IMR-90 (cell line): Measurements from ENCODE around the gene MAPKAP1. TPM values are rescaled to one million over a fixed set of nuclear protein-coding genes. Genes with fewer than 3 reads are reported as not detected.

Source experiments
- ATAC-seq: fragments of 200-7000 bp; cut with Tn5 transposase; 2 replicates; pipeline ENCODE4 v1.9.1; 2020; ENCODE audit warnings: low read depth, mild to moderate bottlenecking, moderate library complexity
- BruUV-seq: library from RNA; stranded (reverse); fragments of 400-500 nt; replicated peaks from 2 replicates; lab custom pipeline; 2021; lab: Mats Ljungman, UMichigan
- CTCF ChIA-PET: fragments of 300-600 bp; formaldehyde crosslinking; extraction: SDS; loops from one replicate; lab custom pipeline; 2021; ENCODE audit warnings: antibody characterized with exemption; lab: Yijun Ruan, JAX
- POLR2A ChIA-PET: fragments of 300-600 bp; sonication (Branson Sonifier 250); formaldehyde crosslinking; loops from one replicate; lab custom pipeline; 2022; ENCODE audit warnings: antibody characterized with exemption; ENCODE audit not compliant: unreplicated experiment; lab: Charles Lee
- DNase-seq: peaks from one replicate; pipeline ENCODE4 v3.0.0; 2013
- H2AFZ ChIP-seq: replicated peaks from 2 replicates; pipeline ENCODE3; 2013; ENCODE audit warnings: low read length, mild to moderate bottlenecking; ENCODE audit not compliant: poor library complexity
- H2AK5ac ChIP-seq: 2 replicates; pipeline ENCODE4 v1.6.1; 2013; ENCODE audit warnings: low read depth, low read length, inconsistent platforms
- H2AK9ac ChIP-seq: replicated peaks from 2 replicates; pipeline ENCODE3; 2013; ENCODE audit warnings: mild to moderate bottlenecking, low read depth, low read length, moderate library complexity; ENCODE audit not compliant: poor library complexity
- H2BK120ac ChIP-seq: 2 replicates; pipeline ENCODE4 v1.6.1; 2013; ENCODE audit warnings: low read depth, low read length, inconsistent platforms
- H2BK15ac ChIP-seq: 3 replicates; pipeline ENCODE4 v1.6.1; 2013; ENCODE audit warnings: low read depth, low read length, inconsistent platforms
- H2BK20ac ChIP-seq: 2 replicates; pipeline ENCODE4 v1.6.1; 2013; ENCODE audit warnings: low read depth, mild to moderate bottlenecking, inconsistent platforms, low read length, moderate library complexity
- H2BK5ac ChIP-seq: 2 replicates; pipeline ENCODE4 v1.6.1; 2013; ENCODE audit warnings: mild to moderate bottlenecking, low read depth, low read length, inconsistent platforms; ENCODE audit not compliant: poor library complexity, severe bottlenecking
- H3K14ac ChIP-seq: replicated peaks from 2 replicates; pipeline ENCODE4 v1.6.1; 2013; ENCODE audit warnings: low read depth, low read length, inconsistent platforms
- H3K18ac ChIP-seq: 2 replicates; pipeline ENCODE4 v1.6.1; 2013; ENCODE audit warnings: low read depth, low read length, control low read depth
- H3K23ac ChIP-seq: 2 replicates; pipeline ENCODE4 v1.6.1; 2013; ENCODE audit warnings: low read depth, low read length, inconsistent platforms
- H3K27ac ChIP-seq: 2 replicates; pipeline ENCODE4 v1.5.1; 2013; ENCODE audit warnings: mild to moderate bottlenecking, control low read depth, low read length; ENCODE audit not compliant: insufficient read depth
- H3K27me3 ChIP-seq: 2 replicates; pipeline ENCODE4 v1.6.1; 2013; ENCODE audit warnings: low read length; ENCODE audit not compliant: control insufficient read depth, insufficient read depth
- H3K36me3 ChIP-seq: 2 replicates; pipeline ENCODE4 v1.6.1; 2013; ENCODE audit warnings: low read length, mixed read lengths; ENCODE audit not compliant: control insufficient read depth, insufficient read depth
- H3K4ac ChIP-seq: 2 replicates; pipeline ENCODE4 v1.6.1; 2013; ENCODE audit warnings: low read depth, low read length, inconsistent platforms
- H3K4me1 ChIP-seq: 2 replicates; pipeline ENCODE4 v1.6.1; 2013; ENCODE audit warnings: low read length, mixed read lengths; ENCODE audit not compliant: control insufficient read depth, insufficient read depth
- H3K4me2 ChIP-seq: 2 replicates; pipeline ENCODE4 v1.6.1; 2013; ENCODE audit warnings: low read depth, mild to moderate bottlenecking, control low read depth, low read length, moderate library complexity
- H3K4me3 ChIP-seq: 2 replicates; pipeline ENCODE4 v1.5.1; 2013; ENCODE audit warnings: low read depth, mild to moderate bottlenecking, control low read depth, low read length, moderate library complexity; ENCODE audit not compliant: insufficient read depth
- H3K56ac ChIP-seq: 2 replicates; pipeline ENCODE4 v1.6.1; 2013; ENCODE audit warnings: low read length, inconsistent platforms; ENCODE audit not compliant: insufficient read depth; ENCODE audit errors: extremely low read depth
- H3K79me1 ChIP-seq, 2 experiments: 2 replicates each; pipeline ENCODE4 v1.6.1; 2013; ENCODE audit warnings: low read length in 2 of 2, inconsistent platforms in 1 of 2, low read depth in 1 of 2
- H3K9ac ChIP-seq: 2 replicates; pipeline ENCODE4 v1.6.1; 2013; ENCODE audit warnings: low read depth, low read length, control low read depth
- H3K9me1 ChIP-seq: 2 replicates; pipeline ENCODE4 v1.6.1; 2013; ENCODE audit warnings: low read length, inconsistent platforms; ENCODE audit not compliant: insufficient read depth
- H3K9me3 ChIP-seq: 2 replicates; pipeline ENCODE4 v1.6.1; 2013; ENCODE audit warnings: low read length; ENCODE audit not compliant: control insufficient read depth, insufficient read depth
- H4K20me1 ChIP-seq: 2 replicates; pipeline ENCODE4 v1.6.1; 2013; ENCODE audit warnings: low read length, inconsistent platforms; ENCODE audit not compliant: insufficient read depth
- H4K5ac ChIP-seq: 2 replicates; pipeline ENCODE4 v1.6.1; 2013; ENCODE audit warnings: mild to moderate bottlenecking, low read depth, low read length, control low read depth
- H4K8ac ChIP-seq, 2 experiments: 2 replicates each; pipeline ENCODE4 v1.6.1; 2013; ENCODE audit warnings: low read depth in 2 of 2, low read length in 2 of 2, control low read depth in 1 of 2, inconsistent platforms in 1 of 2
- H4K91ac ChIP-seq: 2 replicates; pipeline ENCODE4 v1.6.1; 2013; ENCODE audit warnings: low read depth, low read length, inconsistent platforms; ENCODE audit not compliant: insufficient read depth
- BHLHE40 ChIP-seq: fragments of 150-350 bp; IDR thresholded peaks from 2 replicates; pipeline ENCODE4 v1.6.1; 2016; ENCODE audit warnings: mild to moderate bottlenecking, low read depth, low read length
- CEBPB ChIP-seq: IDR thresholded peaks from 2 replicates; pipeline ENCODE4 v1.6.1; 2012; ENCODE audit warnings: low read depth, low read length, improper control_type of control experiment
- CHD1 ChIP-seq: IDR thresholded peaks from 2 replicates; pipeline ENCODE4 v1.6.1; 2012; ENCODE audit warnings: low read depth, low read length, improper control_type of control experiment
- ELK1 ChIP-seq: fragments of 150-350 bp; IDR thresholded peaks from 2 replicates; pipeline ENCODE4 v1.6.1; 2016; ENCODE audit warnings: low read depth, mild to moderate bottlenecking, low read length, moderate library complexity, borderline replicate concordance
- FOS ChIP-seq: fragments of 150-350 bp; IDR thresholded peaks from 2 replicates; pipeline ENCODE4 v1.6.1; 2016; ENCODE audit warnings: low read depth, low read length
- MAFK ChIP-seq: IDR thresholded peaks from 2 replicates; pipeline ENCODE4 v1.6.1; 2012; ENCODE audit warnings: low read depth, low read length, improper control_type of control experiment
- MAZ ChIP-seq: IDR thresholded peaks from 2 replicates; pipeline ENCODE4 v1.6.1; 2012; ENCODE audit warnings: low read depth, mild to moderate bottlenecking, low read length, improper control_type of control experiment, moderate library complexity, borderline replicate concordance
- MXI1 ChIP-seq: IDR thresholded peaks from 2 replicates; pipeline ENCODE4 v1.6.1; 2012; ENCODE audit warnings: low read depth, mild to moderate bottlenecking, low read length, moderate library complexity, borderline replicate concordance
- NFE2L2 ChIP-seq: fragments of 150-350 bp; IDR thresholded peaks from 2 replicates; pipeline ENCODE4 v1.6.1; 2016; ENCODE audit warnings: low read depth, mild to moderate bottlenecking, low read length
- POLR2A ChIP-seq: IDR thresholded peaks from 2 replicates; pipeline ENCODE4 v1.6.1; 2012; ENCODE audit warnings: mild to moderate bottlenecking, low read depth, low read length
- RAD21 ChIP-seq: IDR thresholded peaks from 2 replicates; pipeline ENCODE4 v1.6.1; 2012; ENCODE audit warnings: low read length, improper control_type of control experiment
- RCOR1 ChIP-seq: IDR thresholded peaks from 2 replicates; pipeline ENCODE4 v1.6.1; 2012; ENCODE audit warnings: mild to moderate bottlenecking, low read length, improper control_type of control experiment; ENCODE audit not compliant: insufficient replicate concordance
- RFX5 ChIP-seq: IDR thresholded peaks from 2 replicates; pipeline ENCODE4 v1.8.0; 2012; ENCODE audit warnings: low read depth, mild to moderate bottlenecking, low read length, moderate library complexity
- SMC3 ChIP-seq: fragments of 150-350 bp; IDR thresholded peaks from 2 replicates; pipeline ENCODE4 v1.6.1; 2016; ENCODE audit warnings: low read depth, mild to moderate bottlenecking, antibody characterized with exemption, low read length, moderate library complexity
- WGBS, 2 experiments: methylation state at CpG; one replicate each; pipeline versions ENCODE4 v1.1.5 to v1.1.7; 2013; ENCODE audit warnings: missing lambda C conversion rate in 2 of 2; ENCODE audit not compliant: insufficient read length in 1 of 2; ENCODE audit errors: extremely low coverage in 2 of 2; 5-methylcytosine and 5-hydroxymethylcytosine counted together
- dilution Hi-C: fragments of 300-500 bp; cut with HindIII; formaldehyde crosslinking; loops from one replicate; pipeline ENCODE4 v1.14.3; 2018; ENCODE audit warnings: low sequenced_read_pairs; ENCODE audit not compliant: unreplicated experiment
- in situ Hi-C: fragments of 300-500 bp; cut with MboI; formaldehyde crosslinking; loops from 3 replicates; pipeline ENCODE4 v1.14.3; 2019; ENCODE audit warnings: low sequenced_read_pairs, inconsistent platforms, mixed read lengths
- intact Hi-C: fragments of 100-400 bp; cut with micrococcal nuclease; formaldehyde crosslinking; loops from 2 replicates; pipeline ENCODE4 v1.10.0; 2022
- polyA plus RNA-seq, 3 experiments: library from polyadenylated mRNA; depleted of rRNA; stranded (reverse); fragments of >200 nt; gene quantifications; 2 replicates each; pipeline ENCODE4 v1.2.3, GENCODE V29; 2012; ENCODE audit warnings: low replicate concordance in 1 of 3
- total RNA-seq: library from RNA; depleted of rRNA; stranded (reverse); fragments of >200 nt; gene quantifications from 2 replicates; pipeline ENCODE4 v1.2.3, GENCODE V29; 2012
- TF ChIP-seq, protein P1 (sequence below): conservative IDR thresholded peaks from 2 replicates; pipeline ENCODE4 v1.5.1; 2012; ENCODE audit warnings: mild to moderate bottlenecking, low read depth, low read length, improper control_type of control experiment
- TF ChIP-seq, protein P2 (sequence below): fragments of 150-350 bp; IDR thresholded peaks from 2 replicates; pipeline ENCODE4 v1.6.1; 2017; ENCODE audit warnings: mild to moderate bottlenecking, antibody characterized with exemption, low read length, low read depth

The MAPKAP1 gene
- total and polyA plus RNA-seq, 2 of the 4 experiments (the other 2 are of a cell fraction) = 87.2 to 158 TPM

GRCh38 chr9:125507226-125507625 is 199.8 kb downstream of the MAPKAP1 start:
- Histone ChIP-seq H3K9ac (no peak overlapping the region), H3K27me3 (no peaks in the 10 kb centered on the region), H2BK15ac (no peak overlapping the region), H3K23ac (no peak overlapping the region), H4K5ac (peak overlapping the region; percentile 19; the same call in 1 of the 2 replicates), H3K4me1 (peaks cover 13% of the 10 kb centered on the region; the same call in 1 of the 2 replicates), H3K14ac (no peak overlapping the region), H3K79me1 (peaks cover 11 to 22% of the 10 kb centered on the region in 2 experiments), H3K4me2 (no peak overlapping the region), H3K4ac (no peak overlapping the region), H3K9me1 (peaks cover 9% of the 10 kb centered on the region), H2AK9ac (no peak overlapping the region), H4K91ac (no peak overlapping the region), H3K56ac (no peak overlapping the region), H3K36me3 (0 out of 2 replicates have a peak, but pooled peaks cover 2% of the 10 kb centered on the region), H3K27ac (no peak overlapping the region), H3K4me3 (no peak overlapping the region), H2BK20ac (no peak overlapping the region), H3K9me3 (no peaks in the 10 kb centered on the region), H4K8ac (no peak overlapping the region), H2BK5ac (no peak overlapping the region), H4K20me1 (peaks cover 4% of the 10 kb centered on the region; the same call in 1 of the 2 replicates), H2AFZ (no peak overlapping the region), H2BK120ac (no peak overlapping the region), H2AK5ac (no peak overlapping the region), H3K18ac (0 out of 2 replicates have a peak overlapping the region, but pooled peaks have one; percentile 22)
- POLR2A ChIA-PET = no interaction called here
- no TSS peak for BruUV-seq
- no peak for ATAC-seq
- WGBS, 2 experiments = 93% methylated on average over 4 of the region's 5 CpGs; no CpG with 5 or more reads in 1 of the 2 experiments
- dilution Hi-C loops (no loop called here), in situ Hi-C loops (no loop called here), intact Hi-C loops (no loop called here)
- CTCF ChIA-PET = no interaction called here
- TF ChIP-seq, protein P1, sequence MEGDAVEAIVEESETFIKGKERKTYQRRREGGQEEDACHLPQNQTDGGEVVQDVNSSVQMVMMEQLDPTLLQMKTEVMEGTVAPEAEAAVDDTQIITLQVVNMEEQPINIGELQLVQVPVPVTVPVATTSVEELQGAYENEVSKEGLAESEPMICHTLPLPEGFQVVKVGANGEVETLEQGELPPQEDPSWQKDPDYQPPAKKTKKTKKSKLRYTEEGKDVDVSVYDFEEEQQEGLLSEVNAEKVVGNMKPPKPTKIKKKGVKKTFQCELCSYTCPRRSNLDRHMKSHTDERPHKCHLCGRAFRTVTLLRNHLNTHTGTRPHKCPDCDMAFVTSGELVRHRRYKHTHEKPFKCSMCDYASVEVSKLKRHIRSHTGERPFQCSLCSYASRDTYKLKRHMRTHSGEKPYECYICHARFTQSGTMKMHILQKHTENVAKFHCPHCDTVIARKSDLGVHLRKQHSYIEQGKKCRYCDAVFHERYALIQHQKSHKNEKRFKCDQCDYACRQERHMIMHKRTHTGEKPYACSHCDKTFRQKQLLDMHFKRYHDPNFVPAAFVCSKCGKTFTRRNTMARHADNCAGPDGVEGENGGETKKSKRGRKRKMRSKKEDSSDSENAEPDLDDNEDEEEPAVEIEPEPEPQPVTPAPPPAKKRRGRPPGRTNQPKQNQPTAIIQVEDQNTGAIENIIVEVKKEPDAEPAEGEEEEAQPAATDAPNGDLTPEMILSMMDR = no peak
- TF ChIP-seq MXI1 = no peak
- TF ChIP-seq ELK1 = no peak
- no peak for TF ChIP-seq CHD1
- no peak for TF ChIP-seq RFX5
- no peak for TF ChIP-seq CEBPB
- TF ChIP-seq SMC3 = no peak
- TF ChIP-seq RAD21 = no peak
- no peak for TF ChIP-seq RCOR1
- no peak for TF ChIP-seq NFE2L2
- no peak for TF ChIP-seq MAFK
- no peak for TF ChIP-seq POLR2A
- TF ChIP-seq MAZ = no peak
- TF ChIP-seq, protein P2, sequence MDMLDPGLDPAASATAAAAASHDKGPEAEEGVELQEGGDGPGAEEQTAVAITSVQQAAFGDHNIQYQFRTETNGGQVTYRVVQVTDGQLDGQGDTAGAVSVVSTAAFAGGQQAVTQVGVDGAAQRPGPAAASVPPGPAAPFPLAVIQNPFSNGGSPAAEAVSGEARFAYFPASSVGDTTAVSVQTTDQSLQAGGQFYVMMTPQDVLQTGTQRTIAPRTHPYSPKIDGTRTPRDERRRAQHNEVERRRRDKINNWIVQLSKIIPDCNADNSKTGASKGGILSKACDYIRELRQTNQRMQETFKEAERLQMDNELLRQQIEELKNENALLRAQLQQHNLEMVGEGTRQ = no peak
- no peak for TF ChIP-seq FOS
- no peak for TF ChIP-seq BHLHE40
- no peak for DNase-seq
